ENCODE data around the gene C1QL4.

DNA sequence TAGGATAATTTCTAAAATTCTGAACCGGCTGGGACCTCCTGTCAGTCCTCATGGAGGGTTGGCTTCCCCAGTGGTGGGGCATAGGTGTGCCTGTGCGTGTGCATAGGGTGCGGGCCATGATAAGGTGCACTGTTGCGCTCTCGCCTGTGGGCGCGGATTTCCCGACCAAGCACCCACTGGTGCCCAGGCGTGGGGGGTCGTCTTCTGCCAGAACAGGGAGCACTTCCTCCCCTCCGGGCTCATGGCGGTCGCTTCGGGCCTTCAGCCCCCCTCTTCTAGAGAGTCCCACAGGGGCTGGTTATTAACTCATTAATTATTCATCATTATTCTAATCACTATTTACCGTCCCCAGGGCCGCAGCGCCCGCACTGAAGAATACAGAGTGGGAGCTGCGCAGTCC, 2.8 kb downstream of the C1QL4 start:
- TF ChIP-seq, protein P1, sequence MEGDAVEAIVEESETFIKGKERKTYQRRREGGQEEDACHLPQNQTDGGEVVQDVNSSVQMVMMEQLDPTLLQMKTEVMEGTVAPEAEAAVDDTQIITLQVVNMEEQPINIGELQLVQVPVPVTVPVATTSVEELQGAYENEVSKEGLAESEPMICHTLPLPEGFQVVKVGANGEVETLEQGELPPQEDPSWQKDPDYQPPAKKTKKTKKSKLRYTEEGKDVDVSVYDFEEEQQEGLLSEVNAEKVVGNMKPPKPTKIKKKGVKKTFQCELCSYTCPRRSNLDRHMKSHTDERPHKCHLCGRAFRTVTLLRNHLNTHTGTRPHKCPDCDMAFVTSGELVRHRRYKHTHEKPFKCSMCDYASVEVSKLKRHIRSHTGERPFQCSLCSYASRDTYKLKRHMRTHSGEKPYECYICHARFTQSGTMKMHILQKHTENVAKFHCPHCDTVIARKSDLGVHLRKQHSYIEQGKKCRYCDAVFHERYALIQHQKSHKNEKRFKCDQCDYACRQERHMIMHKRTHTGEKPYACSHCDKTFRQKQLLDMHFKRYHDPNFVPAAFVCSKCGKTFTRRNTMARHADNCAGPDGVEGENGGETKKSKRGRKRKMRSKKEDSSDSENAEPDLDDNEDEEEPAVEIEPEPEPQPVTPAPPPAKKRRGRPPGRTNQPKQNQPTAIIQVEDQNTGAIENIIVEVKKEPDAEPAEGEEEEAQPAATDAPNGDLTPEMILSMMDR (IDR thresholded peaks at IDR 0.05) = no peak
- no peak for TF ChIP-seq POLR2AphosphoS5 (IDR thresholded peaks at IDR 0.05; ENCODE audit: insufficient read depth in 1 of 2, low read depth in 1 of 2)

Data from vagina (tissue), 2 donors.